ENCODE results near the gene WDR41.

Gene WDR41

DNA sequence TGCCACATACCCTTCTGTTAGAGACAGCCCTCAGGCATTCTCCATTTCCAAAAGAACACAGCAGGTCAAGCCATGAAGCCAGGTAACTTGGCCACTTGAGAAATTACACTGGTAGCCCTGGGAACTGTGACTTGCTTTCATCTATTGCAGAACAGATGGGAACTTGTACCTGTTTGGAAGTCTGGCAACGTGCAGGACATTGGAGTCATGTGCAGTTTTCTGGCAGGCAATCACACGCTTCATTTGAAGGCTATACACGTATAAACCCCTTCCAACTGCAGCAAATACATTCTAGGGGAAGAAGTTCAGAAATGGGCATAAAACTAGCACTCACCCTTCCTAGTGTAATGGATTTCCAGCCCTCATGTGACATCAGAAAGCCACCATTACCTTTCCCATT, 54.0 kb downstream of the WDR41 start:
- Histone ChIP-seq H3K27ac (replicated peaks) (no peak overlapping the region), H3K27me3 (ENCODE audit: insufficient read depth, poor library complexity, severe bottlenecking) (no peaks in the 10 kb centered on the region), H3K4me3 (replicated peaks; ENCODE audit: insufficient read depth, low read length) (no peak overlapping the region)
- DNase-seq (ENCODE audit: low read depth in 1 of 2, low spot score in 1 of 2): no peak
- TF ChIP-seq, protein P1, sequence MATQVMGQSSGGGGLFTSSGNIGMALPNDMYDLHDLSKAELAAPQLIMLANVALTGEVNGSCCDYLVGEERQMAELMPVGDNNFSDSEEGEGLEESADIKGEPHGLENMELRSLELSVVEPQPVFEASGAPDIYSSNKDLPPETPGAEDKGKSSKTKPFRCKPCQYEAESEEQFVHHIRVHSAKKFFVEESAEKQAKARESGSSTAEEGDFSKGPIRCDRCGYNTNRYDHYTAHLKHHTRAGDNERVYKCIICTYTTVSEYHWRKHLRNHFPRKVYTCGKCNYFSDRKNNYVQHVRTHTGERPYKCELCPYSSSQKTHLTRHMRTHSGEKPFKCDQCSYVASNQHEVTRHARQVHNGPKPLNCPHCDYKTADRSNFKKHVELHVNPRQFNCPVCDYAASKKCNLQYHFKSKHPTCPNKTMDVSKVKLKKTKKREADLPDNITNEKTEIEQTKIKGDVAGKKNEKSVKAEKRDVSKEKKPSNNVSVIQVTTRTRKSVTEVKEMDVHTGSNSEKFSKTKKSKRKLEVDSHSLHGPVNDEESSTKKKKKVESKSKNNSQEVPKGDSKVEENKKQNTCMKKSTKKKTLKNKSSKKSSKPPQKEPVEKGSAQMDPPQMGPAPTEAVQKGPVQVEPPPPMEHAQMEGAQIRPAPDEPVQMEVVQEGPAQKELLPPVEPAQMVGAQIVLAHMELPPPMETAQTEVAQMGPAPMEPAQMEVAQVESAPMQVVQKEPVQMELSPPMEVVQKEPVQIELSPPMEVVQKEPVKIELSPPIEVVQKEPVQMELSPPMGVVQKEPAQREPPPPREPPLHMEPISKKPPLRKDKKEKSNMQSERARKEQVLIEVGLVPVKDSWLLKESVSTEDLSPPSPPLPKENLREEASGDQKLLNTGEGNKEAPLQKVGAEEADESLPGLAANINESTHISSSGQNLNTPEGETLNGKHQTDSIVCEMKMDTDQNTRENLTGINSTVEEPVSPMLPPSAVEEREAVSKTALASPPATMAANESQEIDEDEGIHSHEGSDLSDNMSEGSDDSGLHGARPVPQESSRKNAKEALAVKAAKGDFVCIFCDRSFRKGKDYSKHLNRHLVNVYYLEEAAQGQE (IDR thresholded peaks at IDR 0.05; ENCODE audit: insufficient replicate concordance, low read depth): no peak
- TF ChIP-seq SPI1 (IDR thresholded peaks at IDR 0.05; ENCODE audit: borderline replicate concordance, low read depth) (no peak), CTCF (IDR thresholded peaks at IDR 0.05; ENCODE audit: insufficient read depth, low read length) (no peak), POLR2AphosphoS5 (IDR thresholded peaks at IDR 0.05; ENCODE audit: low read depth) (no peak), GABPA (IDR thresholded peaks at IDR 0.05; ENCODE audit: low read depth) (no peak)

DNA sequence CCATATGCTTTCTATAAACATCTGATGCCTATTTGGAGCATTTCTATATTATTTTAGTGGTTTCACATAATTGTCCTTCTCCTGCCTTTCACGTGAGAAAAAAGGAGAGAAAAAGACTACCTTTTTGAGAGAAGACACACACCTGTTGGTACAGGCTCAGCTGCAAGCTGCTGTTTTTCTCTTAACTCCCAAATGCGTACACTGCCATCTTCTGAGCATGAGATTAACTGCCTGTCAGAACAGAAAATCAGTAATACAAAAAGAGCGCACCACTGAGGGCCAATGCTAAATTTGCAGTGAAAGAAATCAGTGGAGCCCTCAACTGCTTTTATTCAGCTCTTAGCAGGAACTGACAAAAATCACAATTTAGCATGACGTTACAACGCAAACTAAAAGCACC, 54.9 kb downstream of the WDR41 start:
- no peak for DNase-seq (ENCODE audit: low read depth in 1 of 2, low spot score in 1 of 2)
- H3K27ac ChIP-seq (replicated peaks): no peak overlapping the region

DNA sequence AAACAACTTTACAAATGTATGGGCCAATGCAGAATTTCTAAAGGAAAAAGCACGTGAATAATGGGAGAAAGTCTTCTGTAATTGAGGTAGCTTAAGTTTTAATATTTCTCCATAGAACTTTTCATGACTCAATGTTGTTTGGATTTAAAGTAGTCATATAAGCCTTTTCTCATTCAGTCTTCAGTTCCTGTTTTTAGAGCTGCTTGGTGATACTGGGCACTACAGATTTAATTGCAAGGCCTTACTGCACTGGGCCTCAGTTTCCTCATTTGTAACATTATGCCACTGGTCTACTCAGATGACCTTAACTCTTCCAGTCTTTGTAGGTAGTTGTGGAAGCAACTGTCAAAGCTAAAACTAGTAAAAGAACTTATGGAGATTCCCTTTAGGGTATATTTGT, 60.4 kb downstream of the WDR41 start:
- no peak for DNase-seq (ENCODE audit: low read depth in 1 of 2, low spot score in 1 of 2)
- H3K27ac ChIP-seq (replicated peaks): no peak overlapping the region
- TF ChIP-seq CTCF (IDR thresholded peaks at IDR 0.05; ENCODE audit: insufficient read depth, low read length): no peak
- TF ChIP-seq SPI1 (IDR thresholded peaks at IDR 0.05; ENCODE audit: borderline replicate concordance, low read depth): no peak
- TF ChIP-seq GABPA (IDR thresholded peaks at IDR 0.05; ENCODE audit: low read depth): no peak
- TF ChIP-seq POLR2AphosphoS5 (IDR thresholded peaks at IDR 0.05; ENCODE audit: low read depth): no peak
- TF ChIP-seq, protein P1 (IDR thresholded peaks at IDR 0.05; ENCODE audit: insufficient replicate concordance, low read depth): no peak
- no peak overlapping the region for H3K4me3 ChIP-seq (replicated peaks; ENCODE audit: insufficient read depth, low read length)
- H3K27me3 ChIP-seq (ENCODE audit: insufficient read depth, poor library complexity, severe bottlenecking): no peaks in the 10 kb centered on the region

More for the DNA sequence above, 54.9 kb downstream of the WDR41 start:
- TF ChIP-seq POLR2AphosphoS5 (IDR thresholded peaks at IDR 0.05; ENCODE audit: low read depth): no peak
- TF ChIP-seq SPI1 (IDR thresholded peaks at IDR 0.05; ENCODE audit: borderline replicate concordance, low read depth): no peak
- no peak for TF ChIP-seq GABPA (IDR thresholded peaks at IDR 0.05; ENCODE audit: low read depth)
- TF ChIP-seq CTCF (IDR thresholded peaks at IDR 0.05; ENCODE audit: insufficient read depth, low read length): no peak
- TF ChIP-seq, protein P1 (IDR thresholded peaks at IDR 0.05; ENCODE audit: insufficient replicate concordance, low read depth): no peak
- Histone ChIP-seq H3K4me3 (replicated peaks; ENCODE audit: insufficient read depth, low read length) (no peak overlapping the region), H3K27me3 (ENCODE audit: insufficient read depth, poor library complexity, severe bottlenecking) (no peaks in the 10 kb centered on the region)
